Measurements from ENCODE around the gene BSDC1.

The BSDC1 gene

GRCh38 chr1:32393832-32394140 lies 455 bp downstream of the BSDC1 start:
- peak in 1 of 3 experiments; percentile 14 for DNase-seq (ENCODE audit: low read depth in 3 of 3)

- DNase-seq (ENCODE audit: low read depth in 3 of 3), result no peak
Observed at GRCh38 chr1:32393136-32393535, 1.1 kb downstream of the BSDC1 start.

GRCh38 chr1:32392325-32392724 lies 1.9 kb downstream of the BSDC1 start:
- DNase-seq (ENCODE audit: low read depth in 3 of 3), result no peak

- DNase-seq (ENCODE audit: low read depth in 3 of 3), result no peak
Observed at GRCh38 chr1:32390904-32391870, 3.1 kb downstream of the BSDC1 start.

- no peak for DNase-seq (ENCODE audit: low read depth in 3 of 3)
Observed at GRCh38 chr1:32388641-32389040, 5.6 kb downstream of the BSDC1 start.

GRCh38 chr1:32386676-32387392 lies 7.4 kb downstream of the BSDC1 start:
- DNase-seq (ENCODE audit: low read depth in 3 of 3), result no peak

- no peak for DNase-seq (ENCODE audit: low read depth in 3 of 3)
Observed at GRCh38 chr1:32380057-32380456, 14.2 kb downstream of the BSDC1 start.

GRCh38 chr1:32377541-32378220 lies 16.6 kb downstream of the BSDC1 start:
- no peak for DNase-seq (ENCODE audit: low read depth in 3 of 3)

GRCh38 chr1:32376199-32376598 lies 18.0 kb downstream of the BSDC1 start:
- no peak for DNase-seq (ENCODE audit: low read depth in 3 of 3)

- DNase-seq (ENCODE audit: low read depth in 3 of 3), result no peak
Observed at GRCh38 chr1:32373996-32374592, 20.1 kb downstream of the BSDC1 start.

- peak in 1 of 3 experiments; percentile 37 for DNase-seq (ENCODE audit: low read depth in 3 of 3)
Observed at GRCh38 chr1:32372149-32372756, 22.0 kb downstream of the BSDC1 start.

GRCh38 chr1:32367912-32368635 lies 26.2 kb downstream of the BSDC1 start:
- no peak for DNase-seq (ENCODE audit: low read depth in 3 of 3)

GRCh38 chr1:32365445-32365844 lies 28.8 kb downstream of the BSDC1 start:
- no peak for DNase-seq (ENCODE audit: low read depth in 3 of 3)

GRCh38 chr1:32364836-32365235 lies 29.4 kb downstream of the BSDC1 start:
- no peak for DNase-seq (ENCODE audit: low read depth in 3 of 3)

- DNase-seq (ENCODE audit: low read depth in 3 of 3), result no peak
Observed at GRCh38 chr1:32363713-32364112, 30.5 kb downstream of the BSDC1 start.

- DNase-seq (ENCODE audit: low read depth in 3 of 3), result no peak
Observed at GRCh38 chr1:32362474-32363313, 31.5 kb downstream of the BSDC1 start, which contains the start of the genes FAM229A and TSSK3. Gene FAM229A, minus strand, starts transcription at chr1:32362485. Its CDS starts 394 bp downstream, at chr1:32362091. Gene TSSK3, plus strand, starts transcription at chr1:32362539. Its CDS starts 163 bp downstream, at chr1:32362702.

- DNase-seq (ENCODE audit: low read depth in 3 of 3), result peak in 1 of 3 experiments; percentile 38
Observed at GRCh38 chr1:32361674-32362473, 32.4 kb downstream of the BSDC1 start.

- DNase-seq (ENCODE audit: low read depth in 3 of 3), result no peak
Observed at GRCh38 chr1:32361308-32361673, 33.0 kb downstream of the BSDC1 start.

GRCh38 chr1:32358435-32358834 lies 35.8 kb downstream of the BSDC1 start:
- no peak for DNase-seq (ENCODE audit: low read depth in 3 of 3)
